PC-3 (cell line): ENCODE results near the gene SMAD3. TPM values are rescaled to one million over a fixed set of nuclear protein-coding genes. Genes with fewer than 3 reads are reported as not detected.

Experiments
- ATAC-seq: fragments of 200-7000 bp; cut with Tn5 transposase; 2 replicates; pipeline ENCODE4 v1.9.1; 2020; ENCODE audit warnings: mild to moderate bottlenecking, moderate library complexity
- BruUV-seq: library from RNA; stranded (reverse); fragments of 400-500 nt; replicated peaks from 2 replicates; lab custom pipeline; 2021; lab: Mats Ljungman, UMichigan
- CTCF ChIA-PET: fragments of 300-600 bp; sonication (Branson Sonifier 250); formaldehyde crosslinking; loops from one replicate; lab custom pipeline; 2022; ENCODE audit warnings: antibody characterized with exemption; lab: Charles Lee
- POLR2A ChIA-PET: fragments of 300-600 bp; sonication (Branson Sonifier 250); formaldehyde crosslinking; loops from one replicate; lab custom pipeline; 2022; ENCODE audit warnings: antibody characterized with exemption; ENCODE audit not compliant: unreplicated experiment; lab: Charles Lee
- DNase-seq: peaks from one replicate; pipeline ENCODE4 v3.0.0-alpha.2; 2015
- H2AFZ ChIP-seq: fragments of 300-600 bp; sonication (generic); 2 replicates; pipeline ENCODE4 v1.6.0; 2016; ENCODE audit warnings: antibody characterized with exemption, low read length
- H3F3A ChIP-seq: fragments of 300-600 bp; sonication (generic); one replicate; pipeline ENCODE4 v1.6.0; 2017; ENCODE audit warnings: antibody characterized with exemption, low read length, control low read depth, mild to moderate bottlenecking; ENCODE audit not compliant: unreplicated experiment
- H3K27ac ChIP-seq: fragments of 300-600 bp; sonication (generic); 2 replicates; pipeline ENCODE4 v1.5.1; 2016; ENCODE audit warnings: mild to moderate bottlenecking, low read length
- H3K27me3 ChIP-seq: fragments of 300-600 bp; sonication (generic); 2 replicates; pipeline ENCODE4 v1.6.1; 2016; ENCODE audit warnings: low read length, mixed read lengths
- H3K36me3 ChIP-seq: fragments of 300-600 bp; sonication (generic); 2 replicates; pipeline ENCODE4 v1.6.1; 2016; ENCODE audit warnings: low read depth, mixed run types, low read length, mixed read lengths
- H3K4me1 ChIP-seq: fragments of 300-600 bp; sonication (generic); 2 replicates; pipeline ENCODE4 v1.5.1; 2016; ENCODE audit warnings: low read length; ENCODE audit not compliant: insufficient read depth
- H3K4me2 ChIP-seq: fragments of 300-600 bp; sonication (generic); 2 replicates; pipeline ENCODE4 v1.6.0; 2016; ENCODE audit warnings: low read length
- H3K4me3 ChIP-seq: fragments of 300-600 bp; sonication (generic); 2 replicates; pipeline ENCODE4 v1.5.1; 2016; ENCODE audit warnings: mild to moderate bottlenecking, low read length, mixed read lengths
- H3K79me2 ChIP-seq: fragments of 300-600 bp; sonication (generic); 2 replicates; pipeline ENCODE4 v1.6.1; 2017; ENCODE audit warnings: low read length, mixed read lengths
- H3K9ac ChIP-seq: fragments of 300-600 bp; sonication (generic); 2 replicates; pipeline ENCODE4 v1.6.0; 2016; ENCODE audit warnings: mild to moderate bottlenecking, low read length
- H3K9me2 ChIP-seq: fragments of 300-600 bp; sonication (generic); replicated peaks from 2 replicates; pipeline ENCODE4 v1.6.1; 2016; ENCODE audit warnings: mixed run types, low read length, mixed read lengths
- H3K9me3 ChIP-seq: fragments of 300-600 bp; sonication (generic); 2 replicates; pipeline ENCODE4 v1.6.1; 2016; ENCODE audit warnings: low read length, mixed read lengths
- H4K20me1 ChIP-seq: fragments of 300-600 bp; sonication (generic); 2 replicates; pipeline ENCODE4 v1.6.1; 2016; ENCODE audit warnings: low read length, mixed read lengths
- EZH2 ChIP-seq: fragments of 300-600 bp; sonication (generic); IDR thresholded peaks from one replicate; pipeline ENCODE4 v1.6.1; 2017; ENCODE audit warnings: antibody characterized with exemption, mild to moderate bottlenecking, low read length; ENCODE audit not compliant: unreplicated experiment
- EZH2phosphoT487 ChIP-seq: fragments of 300-600 bp; sonication (generic); IDR thresholded peaks from 2 replicates; pipeline ENCODE4 v1.6.1; 2018; ENCODE audit warnings: mild to moderate bottlenecking, antibody characterized with exemption, low read length, borderline replicate concordance
- intact Hi-C: fragments of 100-400 bp; cut with micrococcal nuclease; formaldehyde crosslinking; loops from 2 replicates; pipeline ENCODE4 v1.9.0; 2023
- total RNA-seq: library from RNA; depleted of rRNA; stranded (reverse); fragments of >200 nt; gene quantifications from 2 replicates; pipeline ENCODE4 v1.2.3, GENCODE V29; 2014
- TF ChIP-seq, protein P1 (sequence below): fragments of 300-600 bp; sonication (generic); conservative IDR thresholded peaks from 2 replicates; pipeline ENCODE4 v1.5.1; 2017; ENCODE audit warnings: antibody characterized with exemption, low read depth, mild to moderate bottlenecking, low read length

The SMAD3 gene
- total RNA-seq, 1 experiment from 2014 or later = 75.6 TPM

DNA sequence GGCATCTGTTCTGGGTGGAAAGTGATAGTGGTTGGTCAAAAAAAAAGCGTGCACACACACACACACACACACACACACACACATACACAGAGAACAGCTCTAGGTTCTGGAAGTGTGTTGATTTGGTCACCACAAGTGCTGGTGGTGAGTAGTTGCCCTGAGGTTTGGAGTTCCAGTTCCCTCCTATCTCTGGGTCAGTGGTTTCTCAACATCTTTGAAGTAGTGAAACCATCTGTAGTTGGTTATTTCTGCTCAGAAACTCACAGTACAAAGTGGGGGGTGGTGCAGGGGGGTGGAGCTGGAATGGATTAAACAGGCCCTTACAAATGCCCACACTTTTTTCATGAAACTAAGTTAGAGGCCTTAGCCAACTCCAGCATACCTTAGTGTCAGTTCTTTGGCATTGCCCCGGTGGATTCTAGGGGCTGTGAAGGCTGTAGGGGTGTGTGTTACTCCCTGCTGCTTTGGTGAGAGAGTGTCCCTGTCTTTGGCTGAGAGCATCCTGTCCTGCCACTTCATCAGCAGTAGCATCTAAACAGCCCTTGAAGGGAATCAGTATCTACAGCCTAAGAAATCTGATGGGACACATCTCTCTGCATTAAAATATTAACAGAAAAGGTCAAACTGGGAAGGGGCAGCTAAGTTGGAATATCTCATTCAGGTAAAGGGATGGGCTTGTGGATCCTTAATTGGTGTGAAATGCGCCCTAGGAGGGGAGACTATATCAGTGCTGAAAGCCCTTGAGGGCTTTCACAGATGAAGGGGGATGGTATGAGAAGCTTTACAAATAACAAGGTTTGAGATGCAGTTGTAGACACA lies 20.6 kb downstream of the SMAD3 start:
- ATAC-seq = no peak
- Histone ChIP-seq H3K9ac (no peak overlapping the region), H3K4me1 (peaks cover 72% of the 10 kb centered on the region), H3K9me2 (no peaks in the 10 kb centered on the region), H3F3A (peaks cover 4% of the 10 kb centered on the region), H3K4me3 (no peak overlapping the region), H3K9me3 (no peaks in the 10 kb centered on the region), H3K27ac (no peak overlapping the region), H2AFZ (no peak overlapping the region), H3K4me2 (no peak overlapping the region), H4K20me1 (peaks cover 22% of the 10 kb centered on the region; the same call in 1 of the 2 replicates), H3K36me3 (peaks cover 33% of the 10 kb centered on the region), H3K27me3 (no peaks in the 10 kb centered on the region), H3K79me2 (peaks cover 100% of the 10 kb centered on the region)
- intact Hi-C loops = no loop called here
- ChIA-PET POLR2A (interaction anchor here (0.6 kb wide), 1 partner anchor 12 kb away, joined by 11 read pairs; no protein-coding TSS in a partner anchor), CTCF (no interaction called here)
- TF ChIP-seq EZH2 (no peak), EZH2phosphoT487 (no peak)
- TF ChIP-seq, protein P1, sequence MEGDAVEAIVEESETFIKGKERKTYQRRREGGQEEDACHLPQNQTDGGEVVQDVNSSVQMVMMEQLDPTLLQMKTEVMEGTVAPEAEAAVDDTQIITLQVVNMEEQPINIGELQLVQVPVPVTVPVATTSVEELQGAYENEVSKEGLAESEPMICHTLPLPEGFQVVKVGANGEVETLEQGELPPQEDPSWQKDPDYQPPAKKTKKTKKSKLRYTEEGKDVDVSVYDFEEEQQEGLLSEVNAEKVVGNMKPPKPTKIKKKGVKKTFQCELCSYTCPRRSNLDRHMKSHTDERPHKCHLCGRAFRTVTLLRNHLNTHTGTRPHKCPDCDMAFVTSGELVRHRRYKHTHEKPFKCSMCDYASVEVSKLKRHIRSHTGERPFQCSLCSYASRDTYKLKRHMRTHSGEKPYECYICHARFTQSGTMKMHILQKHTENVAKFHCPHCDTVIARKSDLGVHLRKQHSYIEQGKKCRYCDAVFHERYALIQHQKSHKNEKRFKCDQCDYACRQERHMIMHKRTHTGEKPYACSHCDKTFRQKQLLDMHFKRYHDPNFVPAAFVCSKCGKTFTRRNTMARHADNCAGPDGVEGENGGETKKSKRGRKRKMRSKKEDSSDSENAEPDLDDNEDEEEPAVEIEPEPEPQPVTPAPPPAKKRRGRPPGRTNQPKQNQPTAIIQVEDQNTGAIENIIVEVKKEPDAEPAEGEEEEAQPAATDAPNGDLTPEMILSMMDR = no peak
- no TSS peak for BruUV-seq
- no peak for DNase-seq

DNA sequence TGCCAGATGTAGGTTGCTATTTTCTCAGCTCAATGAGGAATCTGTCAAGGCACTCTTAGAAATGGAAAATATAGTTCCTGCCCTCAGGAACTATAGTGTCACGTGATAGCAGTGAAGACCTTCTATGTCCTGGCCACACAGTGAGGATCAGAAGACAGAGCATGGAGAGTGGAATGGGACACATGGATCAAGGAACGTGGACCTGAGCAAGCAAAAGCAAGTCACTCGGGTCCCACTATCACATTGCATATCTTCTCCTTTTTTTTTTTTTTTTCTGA lies 21.2 kb downstream of the SMAD3 start:
- no peak for DNase-seq
- H3K9me3 ChIP-seq = no peaks in the 10 kb centered on the region
- intact Hi-C loops = no loop called here
- peaks cover 72% of the 10 kb centered on the region for H3K4me1 ChIP-seq
- no peak overlapping the region for H3K4me3 ChIP-seq
- H3K27ac ChIP-seq = no peak overlapping the region
- no peak for ATAC-seq
- peaks cover 100% of the 10 kb centered on the region for H3K79me2 ChIP-seq
- BruUV-seq = no TSS peak
- ChIA-PET POLR2A (interaction anchor here (0.6 kb wide), 1 partner anchor 12 kb away, joined by 11 read pairs; no protein-coding TSS in a partner anchor), CTCF (no interaction called here)
- no peak overlapping the region for H3K9ac ChIP-seq
- TF ChIP-seq EZH2phosphoT487 (no peak), EZH2 (no peak)
- TF ChIP-seq, protein P1 = no peak
- peaks cover 17% of the 10 kb centered on the region; the same call in 1 of the 2 replicates for H4K20me1 ChIP-seq
- H3K9me2 ChIP-seq = no peaks in the 10 kb centered on the region
- peaks cover 4% of the 10 kb centered on the region for H3F3A ChIP-seq
- H3K27me3 ChIP-seq = no peaks in the 10 kb centered on the region
- H2AFZ ChIP-seq = no peak overlapping the region
- H3K4me2 ChIP-seq = no peak overlapping the region
- H3K36me3 ChIP-seq = peaks cover 28% of the 10 kb centered on the region
